Measurements from ENCODE around the gene KRTAP4-1.

GRCh38 chr17:41153856-41154255, 30.9 kb downstream of the KRTAP4-1 start:
- TF ChIP-seq REST (IDR thresholded peaks at IDR 0.05; ENCODE audit: insufficient read depth in 1 of 2, low read depth in 2 of 2, low read length in 2 of 2) (no peak), POLR2AphosphoS5 (IDR thresholded peaks at IDR 0.05; ENCODE audit: low read depth, low read length) (no peak), SIN3A (IDR thresholded peaks at IDR 0.05; ENCODE audit: borderline replicate concordance, insufficient read depth, low read length) (no peak)

Measured in PFSK-1 (cell line).